Activated CD4-positive, alpha-beta memory T cell treated with anti-CD3 and anti-CD28 coated beads, Interleukin-2, amount 10 ng/mL, durations not matched to agents 7 days and 5 days (primary cell): ENCODE data around the gene C2orf80. TPM values are rescaled to one million over a fixed set of nuclear protein-coding genes. Genes with fewer than 3 reads are reported as not detected.
"Not testable (repeated sequence)": the region's sequence is repeated elsewhere in the genome, so short reads cannot be mapped to it uniquely, and the experiment has no call there.

Source experiments
- CTCF ChIA-PET: fragments of 350-600 bp; sonication (Branson Sonifier 250); formaldehyde crosslinking; loops from one replicate; lab custom pipeline; 2021; ENCODE audit warnings: antibody characterized with exemption, inconsistent platforms; lab: Charles Lee
- POLR2A ChIA-PET: fragments of 350-600 bp; sonication (Branson Sonifier 250); formaldehyde crosslinking; loops from one replicate; lab custom pipeline; 2021; ENCODE audit warnings: antibody characterized with exemption; lab: Charles Lee
- DNase-seq: peaks from one replicate; pipeline ENCODE4 v3.0.0-alpha.2; 2020
- H3K27ac Mint-ChIP-seq: one replicate; pipeline ENCODE4 v1.8.0; 2021; ENCODE audit warnings: mild to moderate bottlenecking, mixed read lengths
- H3K27me3 Mint-ChIP-seq: one replicate; pipeline ENCODE4 v1.8.0; 2021; ENCODE audit warnings: mixed read lengths
- H3K36me3 Mint-ChIP-seq: one replicate; pipeline ENCODE4 v1.8.0; 2021; ENCODE audit warnings: low read depth, mixed read lengths
- H3K4me1 Mint-ChIP-seq: one replicate; pipeline ENCODE4 v1.8.0; 2021; ENCODE audit warnings: mixed read lengths
- H3K4me3 Mint-ChIP-seq: one replicate; pipeline ENCODE4 v1.8.0; 2021; ENCODE audit warnings: mild to moderate bottlenecking, mixed read lengths
- H3K9me3 Mint-ChIP-seq: one replicate; pipeline ENCODE4 v1.8.0; 2021; ENCODE audit warnings: mixed read lengths
- total RNA-seq, 2 experiments: library from RNA; stranded (reverse); gene quantifications; one replicate each; pipeline ENCODE4 v1.2.3, GENCODE V29; 2021

C2orf80 gene
- not detected for total RNA-seq

DNA sequence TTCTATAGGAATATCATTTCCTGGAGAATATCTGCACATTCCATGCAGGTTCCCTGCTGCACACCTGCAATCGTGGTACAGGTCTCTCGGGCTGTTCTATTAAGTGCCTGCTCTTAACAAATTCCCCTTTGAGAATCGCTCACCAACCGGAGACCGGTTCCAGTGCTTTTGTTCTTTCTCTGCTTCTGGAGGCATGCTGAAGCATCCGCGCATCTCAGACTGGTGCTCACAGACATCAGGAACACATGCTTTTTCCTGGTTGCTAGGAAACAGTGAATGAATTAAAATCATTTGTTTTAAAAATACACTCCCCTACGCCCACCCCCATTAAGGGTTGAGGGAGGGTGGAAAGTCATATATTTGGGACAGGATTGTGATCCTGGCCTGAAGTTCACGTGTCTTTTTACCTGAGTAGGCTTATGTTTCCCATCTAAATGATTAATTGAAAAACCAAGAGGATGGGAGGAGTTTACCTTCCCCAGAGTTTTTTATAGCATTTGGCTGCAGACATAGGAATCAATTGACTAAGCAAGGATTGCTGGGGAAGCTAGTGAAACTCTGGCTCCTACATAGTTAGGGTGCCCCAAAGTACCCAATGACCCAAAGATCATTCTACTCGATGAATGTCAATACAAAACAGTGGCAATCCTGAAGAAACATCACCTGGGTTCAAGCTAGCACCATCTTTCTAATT, at the start of gene C2orf80:
Gene C2orf80, minus strand, starts transcription at position 221 of the 694 bp plus-strand sequence. CDS start 3,044 bp downstream, outside the sequence.
- H3K4me3 Mint-ChIP-seq = no peak within 1 kb of the TSS
- ChIA-PET POLR2A (no interaction called here), CTCF (interaction anchor here (0.7 to 0.8 kb wide), 2 partner anchors 9 to 14 kb away, joined by 3 read pairs; no protein-coding TSS in a partner anchor)
- no peaks in the 10 kb centered on the region for H3K9me3 Mint-ChIP-seq
- no peak for DNase-seq
- peaks cover 2% of the 10 kb centered on the region for H3K27me3 Mint-ChIP-seq
- H3K27ac Mint-ChIP-seq = no peak within 1 kb of the TSS
- H3K36me3 Mint-ChIP-seq = no peaks in the 10 kb centered on the region
- H3K4me1 Mint-ChIP-seq = no peaks in the 10 kb centered on the region

DNA sequence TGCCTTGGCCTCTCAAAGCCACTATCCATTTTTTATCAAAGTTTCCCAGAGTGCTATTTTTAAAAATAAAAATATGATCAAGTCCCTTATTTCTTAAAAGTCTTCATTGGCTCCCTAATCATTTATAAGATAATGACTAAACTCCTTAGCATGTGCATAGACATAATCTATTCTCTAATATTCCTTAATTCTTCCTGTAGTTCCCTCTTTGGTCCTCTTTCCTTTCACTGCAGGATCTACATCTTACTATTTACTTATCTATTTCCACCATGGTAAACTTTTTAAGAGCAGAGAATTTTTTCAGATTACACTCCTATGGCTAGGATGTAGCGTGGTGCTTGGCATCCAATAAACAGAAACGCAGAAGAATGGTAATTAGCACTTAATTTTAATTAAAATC, 46.0 kb upstream of the C2orf80 start:
- ChIA-PET POLR2A (no interaction called here), CTCF (no interaction called here)
- H3K27ac Mint-ChIP-seq = no peak overlapping the region
- H3K4me1 Mint-ChIP-seq = peaks cover 2% of the 10 kb centered on the region
- DNase-seq = no peak
- peaks cover 48% of the 10 kb centered on the region for H3K36me3 Mint-ChIP-seq
- peaks cover 4% of the 10 kb centered on the region for H3K9me3 Mint-ChIP-seq
- no peak overlapping the region for H3K4me3 Mint-ChIP-seq
- H3K27me3 Mint-ChIP-seq = no peaks in the 10 kb centered on the region

- peaks cover 44% of the 10 kb centered on the region for H3K36me3 Mint-ChIP-seq
- ChIA-PET POLR2A (no interaction called here), CTCF (no interaction called here)
- H3K4me3 Mint-ChIP-seq = no peak overlapping the region
- no peaks in the 10 kb centered on the region for H3K4me1 Mint-ChIP-seq
- H3K27me3 Mint-ChIP-seq = no peaks in the 10 kb centered on the region
- no peak for DNase-seq
- H3K27ac Mint-ChIP-seq = no peak overlapping the region
- peaks cover 6% of the 10 kb centered on the region for H3K9me3 Mint-ChIP-seq
These were observed 45.0 kb upstream of the C2orf80 start for GRCh38 chr2:208234786-208235185.

DNA sequence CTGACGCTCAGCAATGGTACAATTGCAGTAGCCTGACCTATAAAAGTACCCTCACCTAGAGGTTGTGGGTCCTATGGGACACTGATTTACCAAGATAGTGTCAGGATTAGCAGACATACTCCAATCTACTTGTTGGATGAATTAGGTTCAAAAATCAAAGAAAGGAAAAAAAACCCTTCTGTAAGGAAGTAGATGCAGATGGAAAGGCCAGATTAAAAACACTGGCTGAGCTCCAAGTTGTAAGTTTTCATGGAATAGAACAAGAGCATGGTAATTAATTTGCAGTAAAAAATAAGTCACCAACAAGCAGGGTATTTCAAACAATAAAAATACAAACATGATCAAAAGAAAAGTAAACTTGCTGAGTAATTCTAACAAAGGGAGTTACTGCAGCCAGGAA, 38.6 kb upstream of the C2orf80 start:
- H3K27ac Mint-ChIP-seq = no peak overlapping the region
- no peak overlapping the region for H3K4me3 Mint-ChIP-seq
- POLR2A ChIA-PET = no interaction called here
- CTCF ChIA-PET = interaction anchor here (1.6 kb wide), 1 partner anchor 54 kb away, joined by 4 read pairs; no protein-coding TSS in a partner anchor
- no peak for DNase-seq
- H3K4me1 Mint-ChIP-seq = no peaks in the 10 kb centered on the region
- H3K27me3 Mint-ChIP-seq = no peaks in the 10 kb centered on the region
- H3K9me3 Mint-ChIP-seq = peaks cover 6% of the 10 kb centered on the region
- no peaks in the 10 kb centered on the region for H3K36me3 Mint-ChIP-seq

DNA sequence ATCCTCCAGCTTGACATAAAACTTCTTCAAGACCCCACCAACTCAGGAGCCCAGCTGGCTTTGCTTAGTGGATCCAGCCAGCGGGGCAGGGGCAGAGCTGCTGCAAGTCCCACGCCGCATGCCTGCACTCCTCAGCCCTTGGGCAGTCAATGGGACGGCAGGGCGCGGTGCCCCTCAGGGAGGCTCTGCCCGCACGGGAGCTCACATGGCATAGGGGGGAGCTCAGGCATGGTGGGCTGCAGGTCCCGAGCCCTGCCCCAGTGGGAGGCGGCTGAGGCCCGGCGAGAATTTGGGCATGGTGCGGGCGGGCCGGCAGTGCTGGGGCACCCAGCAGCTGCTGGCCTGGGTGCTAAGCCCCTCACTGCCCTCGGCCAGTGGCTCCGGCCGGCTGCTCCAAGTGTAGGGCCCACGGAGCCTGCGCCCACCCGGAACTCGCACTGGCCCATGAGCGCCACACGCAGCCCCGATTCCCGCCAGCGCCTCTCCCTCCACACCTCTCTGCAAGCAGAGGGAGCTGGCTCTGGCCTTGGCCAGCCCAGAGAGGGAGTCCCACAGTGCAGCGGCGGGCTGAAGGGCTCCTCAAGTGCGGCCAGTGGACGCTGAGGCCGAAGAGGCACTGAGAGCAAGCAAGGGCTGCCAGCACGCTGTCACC, 37.9 kb upstream of the C2orf80 start:
- CTCF ChIA-PET = interaction anchor here (1.6 kb wide), 1 partner anchor 53 kb away, joined by 4 read pairs; no protein-coding TSS in a partner anchor
- no peak overlapping the region for H3K27ac Mint-ChIP-seq
- no peaks in the 10 kb centered on the region for H3K4me1 Mint-ChIP-seq
- DNase-seq = no peak
- H3K27me3 Mint-ChIP-seq = no peaks in the 10 kb centered on the region
- peaks cover 6% of the 10 kb centered on the region for H3K9me3 Mint-ChIP-seq
- H3K36me3 Mint-ChIP-seq = no peaks in the 10 kb centered on the region
- H3K4me3 Mint-ChIP-seq = no peak overlapping the region
- POLR2A ChIA-PET = no interaction called here

DNA sequence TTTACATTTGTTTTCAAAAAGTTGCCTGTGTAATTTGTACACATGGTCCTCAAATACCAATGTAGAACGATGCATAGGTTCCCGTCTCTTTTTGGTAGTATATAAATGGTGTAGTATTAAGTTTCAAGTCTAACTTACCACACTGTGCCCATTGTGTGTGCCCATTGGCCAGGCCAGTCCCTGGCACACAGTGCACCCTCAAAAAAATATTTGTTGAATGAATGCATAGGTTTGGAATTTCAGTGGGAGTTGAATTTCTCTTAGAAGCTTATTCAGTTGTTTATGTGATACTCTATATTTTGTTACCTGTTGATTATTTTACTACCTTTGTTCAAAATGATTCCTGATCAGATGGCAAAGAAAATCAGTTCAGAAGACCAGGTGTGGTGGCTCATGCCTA, 35.0 kb upstream of the C2orf80 start:
- POLR2A ChIA-PET = no interaction called here
- H3K36me3 Mint-ChIP-seq = no peaks in the 10 kb centered on the region

GRCh38 chr2:208222351-208222750, 32.5 kb upstream of the C2orf80 start:
- no peaks in the 10 kb centered on the region for H3K36me3 Mint-ChIP-seq
- H3K4me1 Mint-ChIP-seq = no peaks in the 10 kb centered on the region
- ChIA-PET CTCF (no interaction called here), POLR2A (no interaction called here)
- H3K9me3 Mint-ChIP-seq = no peaks in the 10 kb centered on the region
- DNase-seq = no peak
- no peak overlapping the region for H3K4me3 Mint-ChIP-seq
- no peak overlapping the region for H3K27ac Mint-ChIP-seq
- peaks cover 8% of the 10 kb centered on the region for H3K27me3 Mint-ChIP-seq

More for the DNA sequence above, 35.0 kb upstream of the C2orf80 start:
- Mint-ChIP-seq H3K27ac (no peak overlapping the region), H3K9me3 (no peaks in the 10 kb centered on the region), H3K27me3 (peaks cover 4% of the 10 kb centered on the region), H3K4me1 (no peaks in the 10 kb centered on the region), H3K4me3 (no peak overlapping the region)
- DNase-seq = no peak
- CTCF ChIA-PET = no interaction called here

- H3K27me3 Mint-ChIP-seq, DNase-seq, H3K4me3 Mint-ChIP-seq, POLR2A ChIA-PET, H3K27ac Mint-ChIP-seq, H3K9me3 Mint-ChIP-seq, H3K36me3 Mint-ChIP-seq, H3K4me1 Mint-ChIP-seq, CTCF ChIA-PET: not testable (repeated sequence)
These were observed 32.0 kb upstream of the C2orf80 start for GRCh38 chr2:208221873-208222272.

DNA sequence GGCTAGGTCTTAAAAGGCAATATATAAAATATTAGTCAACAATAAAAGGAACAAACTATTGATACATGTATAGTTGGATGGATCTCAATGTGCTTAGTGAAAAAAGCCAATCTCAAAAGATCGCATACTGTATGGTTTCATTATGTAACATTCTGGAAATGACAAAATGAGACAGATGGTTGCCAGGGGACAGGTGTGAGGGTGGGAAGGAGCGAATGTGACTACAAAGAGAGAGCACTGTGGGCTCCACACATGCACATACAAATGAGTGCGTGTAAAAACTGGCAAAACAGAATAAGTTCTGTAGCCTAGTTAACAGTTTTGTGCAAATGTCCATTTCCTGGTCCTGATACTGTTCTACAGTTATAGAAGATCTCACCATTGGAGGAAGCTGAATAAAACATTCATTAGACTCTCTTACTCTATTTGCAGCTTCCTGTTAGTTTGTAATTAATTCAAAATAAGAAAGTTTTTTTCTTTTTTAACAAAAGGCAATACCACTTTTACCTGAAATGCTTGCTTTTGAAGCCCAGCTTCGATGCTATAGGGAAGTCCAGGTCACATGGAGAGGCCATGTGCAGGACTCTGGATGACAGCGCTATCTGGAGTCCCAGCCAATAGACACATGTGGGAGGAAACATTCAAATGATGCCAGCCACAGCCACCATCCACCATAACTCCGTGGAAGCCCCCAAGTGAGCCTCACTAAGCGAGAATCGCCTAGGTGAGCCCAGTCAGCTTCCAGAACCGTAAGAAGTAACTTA, 21.0 kb upstream of the C2orf80 start:
- no peak for DNase-seq
- CTCF ChIA-PET = no interaction called here
- POLR2A ChIA-PET = no interaction called here

GRCh38 chr2:208208335-208209085, 18.7 kb upstream of the C2orf80 start:
- Mint-ChIP-seq H3K4me1 (no peaks in the 10 kb centered on the region), H3K27ac (no peak overlapping the region), H3K9me3 (no peaks in the 10 kb centered on the region), H3K36me3 (no peaks in the 10 kb centered on the region), H3K4me3 (no peak overlapping the region), H3K27me3 (no peaks in the 10 kb centered on the region)
- ChIA-PET POLR2A (no interaction called here), CTCF (no interaction called here)
- DNase-seq = no peak

More for the DNA sequence above, 21.0 kb upstream of the C2orf80 start:
- Mint-ChIP-seq H3K9me3 (no peaks in the 10 kb centered on the region), H3K27me3 (no peaks in the 10 kb centered on the region), H3K27ac (no peak overlapping the region), H3K4me1 (no peaks in the 10 kb centered on the region), H3K4me3 (no peak overlapping the region), H3K36me3 (no peaks in the 10 kb centered on the region)

- H3K4me1 Mint-ChIP-seq = no peaks in the 10 kb centered on the region
- CTCF ChIA-PET = interaction anchor here (0.6 kb wide), 1 partner anchor 134 kb away, joined by 3 read pairs; no protein-coding TSS in a partner anchor
These were observed 17.9 kb upstream of the C2orf80 start for GRCh38 chr2:208207769-208208168.

GRCh38 chr2:208204166-208204565, 14.3 kb upstream of the C2orf80 start:
- no peaks in the 10 kb centered on the region for H3K27me3 Mint-ChIP-seq
- H3K27ac Mint-ChIP-seq = no peak overlapping the region
- no peak overlapping the region for H3K4me3 Mint-ChIP-seq
- H3K4me1 Mint-ChIP-seq = no peaks in the 10 kb centered on the region
- no peaks in the 10 kb centered on the region for H3K36me3 Mint-ChIP-seq
- ChIA-PET POLR2A (no interaction called here), CTCF (interaction anchor here (1.3 kb wide), 1 partner anchor 29 kb away, joined by 4 read pairs; no protein-coding TSS in a partner anchor)
- no peak for DNase-seq
- H3K9me3 Mint-ChIP-seq = no peaks in the 10 kb centered on the region

More at GRCh38 chr2:208207769-208208168, 17.9 kb upstream of the C2orf80 start:
- Mint-ChIP-seq H3K4me3 (no peak overlapping the region), H3K27me3 (no peaks in the 10 kb centered on the region), H3K36me3 (no peaks in the 10 kb centered on the region), H3K9me3 (no peaks in the 10 kb centered on the region), H3K27ac (no peak overlapping the region)
- no peak for DNase-seq
- POLR2A ChIA-PET = no interaction called here
